HCT116 (cell line): Measurements from ENCODE around the gene E4F1. TPM values are rescaled to one million over a fixed set of nuclear protein-coding genes. Genes with fewer than 3 reads are reported as not detected.

Source experiments
- ATAC-seq: fragments of 200-7000 bp; cut with Tn5 transposase; 2 replicates; pipeline ENCODE4 v1.9.1; 2020; ENCODE audit warnings: mild to moderate bottlenecking, moderate library complexity
- BruUV-seq: library from RNA; stranded (reverse); fragments of 400-500 nt; replicated peaks from 2 replicates; lab custom pipeline; 2021; lab: Mats Ljungman, UMichigan
- CTCF ChIA-PET: fragments of 300-600 bp; sonication (Branson Sonifier 250); formaldehyde crosslinking; loops from one replicate; lab custom pipeline; 2021; ENCODE audit warnings: antibody characterized with exemption; lab: Charles Lee
- POLR2A ChIA-PET: fragments of 300-600, 350-600 bp; sonication (Branson Sonifier 250); formaldehyde crosslinking; loops from one replicate; lab custom pipeline; 2021; ENCODE audit warnings: antibody characterized with exemption; lab: Charles Lee
- RAD21 ChIA-PET, 2 experiments: fragments of 300-600 bp; sonication (Branson Sonifier 250); formaldehyde crosslinking; loops; one replicate each; lab custom pipeline; 2023; ENCODE audit warnings: low total read pairs in 2 of 2; ENCODE audit not compliant: uncharacterized antibody in 2 of 2, unreplicated experiment in 2 of 2, low non-redundant PET in 1 of 2; lab: Charles Lee
- DNase-seq: peaks from one replicate; pipeline ENCODE4 v3.0.0-alpha.2; 2010; ENCODE audit warnings: low read depth, low spot score
- H2AFZ ChIP-seq: fragments of 200-600 bp; shearing (Covaris generic), sonication (generic); 2 replicates; pipeline ENCODE4 v1.6.1; 2017; ENCODE audit warnings: low read depth, mixed run types, mixed read lengths, antibody characterized with exemption, low read length; ENCODE audit not compliant: poor library complexity, severe bottlenecking
- H3K27ac ChIP-seq: 2 replicates; pipeline ENCODE4 v1.5.1; 2012; ENCODE audit warnings: low read depth, low read length
- H3K27me3 ChIP-seq: fragments of 200-600 bp; sonication (generic); 2 replicates; pipeline ENCODE4 v1.6.1; 2016; ENCODE audit warnings: mixed run types, low read length, mixed read lengths; ENCODE audit not compliant: insufficient read depth
- H3K36me3 ChIP-seq, 2 experiments: fragments of 200-500 bp in 1 of 2; fragments of 200-600 bp in 1 of 2; sonication (Bioruptor generic) in 1 of 2; sonication (generic) in 1 of 2; 2 replicates each; pipeline versions ENCODE4 v1.5.1 to v1.6.1; 2014 to 2016; ENCODE audit warnings: low read length in 2 of 2, inconsistent platforms in 1 of 2, mixed read lengths in 1 of 2, mixed run types in 1 of 2; ENCODE audit not compliant: insufficient read depth in 2 of 2, control insufficient read depth in 1 of 2
- H3K4me1 ChIP-seq, 2 experiments: fragments of 200-600 bp in 1 of 2; sonication (generic) in 1 of 2; 2 replicates each; pipeline versions ENCODE4 v1.5.1 to v1.6.1; 2012 to 2017; ENCODE audit warnings: low read length in 2 of 2, inconsistent platforms in 1 of 2, mild to moderate bottlenecking in 1 of 2, mixed read lengths in 1 of 2, mixed run types in 1 of 2, moderate library complexity in 1 of 2; ENCODE audit not compliant: insufficient read depth in 2 of 2, control insufficient read depth in 1 of 2
- H3K4me2 ChIP-seq: fragments of 200-600 bp; sonication (generic); 2 replicates; pipeline ENCODE4 v1.6.1; 2017; ENCODE audit warnings: mixed run types, low read length, mixed read lengths
- H3K4me3 ChIP-seq, 2 experiments: fragments of 200-600 bp in 1 of 2; sonication (generic) in 1 of 2; replicated peaks in 1 of 2; 2 replicates each; pipeline ENCODE4 v1.5.1; 2011 to 2016; ENCODE audit warnings: low read length in 2 of 2, control low read depth in 1 of 2, low read depth in 1 of 2, mild to moderate bottlenecking in 1 of 2, mixed read lengths in 1 of 2, mixed run types in 1 of 2
- H3K79me2 ChIP-seq: fragments of 200-600 bp; sonication (generic); 2 replicates; pipeline ENCODE4 v1.6.1; 2017; ENCODE audit warnings: mild to moderate bottlenecking, mixed run types, low read length, moderate library complexity, mixed read lengths; ENCODE audit not compliant: insufficient read depth
- H3K9ac ChIP-seq: fragments of 200-600 bp; sonication (generic); 2 replicates; pipeline ENCODE4 v1.6.1; 2016; ENCODE audit warnings: low read length, mixed read lengths
- H3K9me2 ChIP-seq: fragments of 200-600 bp; sonication (generic), shearing (Covaris generic); 2 replicates; pipeline ENCODE4 v1.6.1; 2017; ENCODE audit warnings: mixed run types, mild to moderate bottlenecking, moderate library complexity; ENCODE audit not compliant: insufficient read depth
- H3K9me3 ChIP-seq, 2 experiments: fragments of 200-500 bp in 1 of 2; fragments of 200-600 bp in 1 of 2; sonication (Bioruptor generic) in 1 of 2; sonication (generic) in 1 of 2; 2 replicates each; pipeline ENCODE4 v1.6.1; 2014 to 2017; ENCODE audit warnings: low read length in 2 of 2, mixed read lengths in 2 of 2, inconsistent platforms in 1 of 2, low read depth in 1 of 2, mild to moderate bottlenecking in 1 of 2, mixed run types in 1 of 2, moderate library complexity in 1 of 2; ENCODE audit not compliant: control insufficient read depth in 1 of 2, insufficient read depth in 1 of 2
- H4K20me1 ChIP-seq: fragments of 200-600 bp; sonication (generic), shearing (Covaris generic); 2 replicates; pipeline ENCODE4 v1.6.1; 2017; ENCODE audit warnings: mixed run types, mild to moderate bottlenecking, moderate library complexity; ENCODE audit not compliant: insufficient read depth
- CEBPB ChIP-seq: IDR thresholded peaks from 2 replicates; pipeline ENCODE4 v1.6.1; 2012; ENCODE audit warnings: low read depth
- CTCF ChIP-seq, 3 experiments: fragments of 200-600 bp in 1 of 3; sonication (generic) in 1 of 3; IDR thresholded peaks in 2 of 3; conservative IDR thresholded peaks in 1 of 3; 2 replicates each; pipeline ENCODE4 v1.5.1; 2012 to 2017; ENCODE audit warnings: low read depth in 2 of 3, low read length in 2 of 3, antibody characterized with exemption in 1 of 3, borderline replicate concordance in 1 of 3, control low read depth in 1 of 3, mild to moderate bottlenecking in 1 of 3, mixed read lengths in 1 of 3, mixed run types in 1 of 3, moderate library complexity in 1 of 3; ENCODE audit not compliant: insufficient read depth in 1 of 3
- EZH2phosphoT487 ChIP-seq: fragments of 200-600 bp; IDR thresholded peaks from 2 replicates; pipeline ENCODE4 v1.6.1; 2018; ENCODE audit warnings: antibody characterized with exemption, borderline replicate concordance
- FOSL1 ChIP-seq: IDR thresholded peaks from 2 replicates; pipeline ENCODE4 v1.6.1; 2012; ENCODE audit warnings: low read depth
- JUND ChIP-seq: IDR thresholded peaks from 2 replicates; pipeline ENCODE4 v1.6.1; 2012
- POLR2A ChIP-seq: IDR thresholded peaks from 2 replicates; pipeline ENCODE4 v1.7.0; 2011; ENCODE audit warnings: borderline replicate concordance; ENCODE audit not compliant: insufficient read depth, insufficient read length; ENCODE audit errors: extremely low read depth
- POLR2AphosphoS5 ChIP-seq: IDR thresholded peaks from 2 replicates; pipeline ENCODE4 v1.6.1; 2011; ENCODE audit warnings: mild to moderate bottlenecking, low read depth, low read length, moderate library complexity
- RAD21 ChIP-seq: IDR thresholded peaks from 2 replicates; pipeline ENCODE4 v1.6.1; 2012; ENCODE audit warnings: low read depth, mild to moderate bottlenecking
- SIN3A ChIP-seq: IDR thresholded peaks from 2 replicates; pipeline ENCODE4 v1.6.1; 2012; ENCODE audit warnings: low read depth
- SRF ChIP-seq: IDR thresholded peaks from 2 replicates; pipeline ENCODE4 v1.6.1; 2012; ENCODE audit warnings: low read depth
- TCF7L2 ChIP-seq: IDR thresholded peaks from 2 replicates; pipeline ENCODE4 v1.7.0; 2011; ENCODE audit warnings: borderline replicate concordance, inconsistent platforms; ENCODE audit not compliant: insufficient read depth, insufficient read length; ENCODE audit errors: extremely low read depth
- YY1 ChIP-seq: IDR thresholded peaks from 2 replicates; pipeline ENCODE4 v1.6.1; 2011; ENCODE audit warnings: low read length, low read depth, moderate library complexity, mild to moderate bottlenecking; ENCODE audit not compliant: insufficient replicate concordance; ENCODE audit errors: extremely low read depth
- ZBTB33 ChIP-seq: IDR thresholded peaks from 2 replicates; pipeline ENCODE4 v1.6.1; 2011; ENCODE audit warnings: mild to moderate bottlenecking, low read length, moderate library complexity; ENCODE audit not compliant: insufficient replicate concordance; ENCODE audit errors: extremely low read depth
- ZFX ChIP-seq: fragments of 450-650 bp; IDR thresholded peaks from 2 replicates; pipeline ENCODE4 v1.6.1; 2017
- ZNF274 ChIP-seq: fragments of 200-500 bp; sonication (Bioruptor generic); IDR thresholded peaks from 2 replicates; pipeline ENCODE4 v1.6.1; 2014; ENCODE audit warnings: mild to moderate bottlenecking, low read depth, low read length, inconsistent platforms
- intact Hi-C: fragments of 100-400 bp; cut with micrococcal nuclease; formaldehyde crosslinking; loops from 2 replicates; pipeline ENCODE4 v1.10.0; 2022
- total RNA-seq: library from RNA; stranded (reverse); gene quantifications from one replicate; pipeline ENCODE4 v1.2.1, GENCODE V29; 2021; ENCODE audit not compliant: unreplicated experiment

E4F1 gene
- total RNA-seq, 1 experiment from 2014 or later, result 40.7 TPM

- no peak for DNase-seq
- no peak overlapping the region for H3K27ac ChIP-seq
- H4K20me1 ChIP-seq, result no peaks in the 10 kb centered on the region
- H3K9me3 ChIP-seq, result no peaks in the 10 kb centered on the region
- CTCF ChIA-PET, result no interaction called here
- H3K4me2 ChIP-seq, result no peak overlapping the region
- H3K4me1 ChIP-seq, result no peaks in the 10 kb centered on the region
- no peaks in the 10 kb centered on the region for H3K9me2 ChIP-seq
- BruUV-seq, result no TSS peak
- intact Hi-C loops, result no loop called here
- POLR2A ChIA-PET, result no interaction called here
- no peaks in the 10 kb centered on the region for H3K79me2 ChIP-seq
- H3K36me3 ChIP-seq, result no peaks in the 10 kb centered on the region
- H3K9ac ChIP-seq, result no peak overlapping the region
- TF ChIP-seq SRF (no peak), CTCF (IDR thresholded peaks at IDR 0.05 in 2 of 3, conservative IDR thresholded peaks at IDR 0.05 in 1 of 3; ENCODE audit: borderline replicate concordance in 1 of 3, insufficient read depth in 1 of 3, low read depth in 2 of 3, low read length in 2 of 3) (no peak), POLR2AphosphoS5 (no peak), ZFX (no peak), EZH2phosphoT487 (no peak), RAD21 (no peak), JUND (no peak), TCF7L2 (no peak), ZNF274 (no peak), POLR2A (no peak)
- TF ChIP-seq, all 23 proteins: peak for 0
- ATAC-seq, result no peak
- Histone ChIP-seq H3K27me3 (no peaks in the 10 kb centered on the region), H3K4me3 (no peak overlapping the region), H2AFZ (no peak overlapping the region)
- RAD21 ChIA-PET, result no interaction called here
Observed at GRCh38 chr16:2186505-2186904, 36.9 kb upstream of the E4F1 start.

GRCh38 chr16:2187212-2187611 lies 36.2 kb upstream of the E4F1 start:
- no peak overlapping the region for H2AFZ ChIP-seq
- no peaks in the 10 kb centered on the region for H4K20me1 ChIP-seq
- no peak overlapping the region for H3K4me3 ChIP-seq
- no peaks in the 10 kb centered on the region for H3K9me3 ChIP-seq
- no peak overlapping the region for H3K9ac ChIP-seq
- no peaks in the 10 kb centered on the region for H3K4me1 ChIP-seq
- H3K36me3 ChIP-seq, result no peaks in the 10 kb centered on the region
- POLR2A ChIA-PET, result no interaction called here
- H3K27me3 ChIP-seq, result no peaks in the 10 kb centered on the region
- H3K9me2 ChIP-seq, result no peaks in the 10 kb centered on the region
- no peaks in the 10 kb centered on the region for H3K79me2 ChIP-seq
- BruUV-seq, result no TSS peak
- CTCF ChIA-PET, result no interaction called here
- H3K4me2 ChIP-seq, result no peak overlapping the region
- ATAC-seq (no peak), DNase-seq (no peak)
- RAD21 ChIA-PET, result no interaction called here
- H3K27ac ChIP-seq, result no peak overlapping the region
- intact Hi-C loops, result no loop called here
- TF ChIP-seq EZH2phosphoT487, result no peak
- no peak for TF ChIP-seq YY1
- no peak for TF ChIP-seq FOSL1
- TF ChIP-seq CEBPB, result no peak
- no peak for TF ChIP-seq SIN3A
- TF ChIP-seq ZFX, result no peak
- TF ChIP-seq ZBTB33, result no peak
